H54 (cell line): Measurements from ENCODE around the gene CXCR3.
"Not testable (repeated sequence)": the region's sequence is repeated elsewhere in the genome, so short reads cannot be mapped to it uniquely, and the experiment has no call there.

Source experiments
- DNase-seq: peaks from one replicate; pipeline ENCODE4 v3.0.0; 2011; ENCODE audit warnings: low spot score, mixed read lengths; ENCODE audit not compliant: insufficient read length
- FAIRE-seq: peaks from 3 replicates; lab custom pipeline; 2011; peaks lifted over from hg19 to GRCh38; lab: Jason Lieb, UNC
- POLR2A ChIP-seq: IDR thresholded peaks from 2 replicates; pipeline ENCODE4 v1.6.1; 2011; ENCODE audit warnings: low read depth, mild to moderate bottlenecking, low read length

Gene CXCR3

DNA sequence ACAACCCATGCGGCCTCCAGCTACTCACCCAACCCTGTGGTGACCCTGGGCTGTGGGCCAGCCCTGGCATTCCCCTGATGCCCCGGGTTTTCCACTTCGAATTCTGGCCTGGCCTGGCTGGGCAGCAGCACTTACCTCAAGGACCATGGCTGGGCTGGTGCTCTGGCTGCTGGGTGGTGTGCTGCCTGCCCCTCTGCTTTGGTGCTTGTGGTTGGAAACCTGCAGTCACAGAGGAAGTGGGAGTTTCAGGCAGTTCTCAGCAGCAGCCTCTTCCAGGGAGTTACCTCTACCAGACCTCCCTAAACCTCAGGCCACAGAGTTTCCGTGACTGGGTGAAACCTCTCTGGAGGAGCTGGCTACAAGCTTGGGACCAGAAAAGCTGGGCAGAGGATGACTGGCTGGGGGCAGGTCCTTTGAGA lies at the start of gene CXCR3:
CXCR3 (minus strand) TSS at position 209 of the 419 bp plus-strand sequence; CDS start at position 147, 62 bp downstream.
- no peak for TF ChIP-seq POLR2A

DNA sequence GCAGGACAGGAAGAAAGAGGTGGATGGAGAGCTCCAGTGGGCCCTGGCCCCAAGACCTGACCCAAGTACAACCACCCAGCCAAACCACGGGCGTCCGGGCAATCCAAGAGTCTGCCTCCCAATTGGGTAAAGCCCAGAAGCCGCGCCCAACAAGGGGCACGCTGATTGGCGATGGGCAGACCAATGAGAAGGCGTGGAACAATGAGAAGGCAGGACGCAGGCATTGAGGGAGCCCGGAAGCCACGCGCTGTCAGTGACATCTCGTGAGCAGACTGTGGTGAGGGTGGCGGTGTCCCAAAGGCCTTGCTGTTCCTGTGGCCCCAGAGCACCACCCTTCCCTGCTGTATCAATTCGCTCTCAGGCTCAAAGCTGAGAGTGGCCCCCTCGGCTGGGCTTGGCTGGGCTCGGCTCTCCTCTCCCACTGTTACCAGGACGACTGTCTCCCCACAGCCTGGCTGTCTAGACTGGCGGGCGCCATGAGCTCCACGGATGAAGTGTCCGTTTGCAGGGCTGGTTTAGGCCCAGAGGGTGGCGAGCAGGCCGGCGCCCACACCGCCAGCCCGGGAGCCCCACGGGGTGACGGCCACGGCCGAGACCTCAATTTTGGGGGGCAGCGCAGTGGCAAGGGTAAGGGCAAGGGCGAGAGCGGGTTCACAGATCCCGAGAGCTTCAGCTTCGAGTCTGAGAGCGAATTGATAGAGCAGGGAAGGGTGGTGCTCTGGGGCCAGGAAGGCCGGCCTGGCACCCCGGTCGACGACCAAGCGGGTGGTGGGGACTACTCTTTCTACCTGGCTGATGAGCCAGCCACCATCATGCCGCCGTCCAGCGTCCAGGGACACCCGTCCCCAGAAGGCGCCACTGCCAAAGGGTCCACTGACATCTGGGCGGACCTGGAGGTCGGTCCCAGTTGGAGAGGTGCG lies 49.3 kb upstream of the CXCR3 start, which contains the start of gene LOC101059915:
LOC101059915 (plus strand) TSS at position 219 of the 920 bp plus-strand sequence.
- DNase-seq (no peak), FAIRE-seq (no peak)
- TF ChIP-seq POLR2A, result no peak

More for the DNA sequence above, at the start of gene CXCR3:
- no peak for FAIRE-seq
- DNase-seq, result no peak

DNA sequence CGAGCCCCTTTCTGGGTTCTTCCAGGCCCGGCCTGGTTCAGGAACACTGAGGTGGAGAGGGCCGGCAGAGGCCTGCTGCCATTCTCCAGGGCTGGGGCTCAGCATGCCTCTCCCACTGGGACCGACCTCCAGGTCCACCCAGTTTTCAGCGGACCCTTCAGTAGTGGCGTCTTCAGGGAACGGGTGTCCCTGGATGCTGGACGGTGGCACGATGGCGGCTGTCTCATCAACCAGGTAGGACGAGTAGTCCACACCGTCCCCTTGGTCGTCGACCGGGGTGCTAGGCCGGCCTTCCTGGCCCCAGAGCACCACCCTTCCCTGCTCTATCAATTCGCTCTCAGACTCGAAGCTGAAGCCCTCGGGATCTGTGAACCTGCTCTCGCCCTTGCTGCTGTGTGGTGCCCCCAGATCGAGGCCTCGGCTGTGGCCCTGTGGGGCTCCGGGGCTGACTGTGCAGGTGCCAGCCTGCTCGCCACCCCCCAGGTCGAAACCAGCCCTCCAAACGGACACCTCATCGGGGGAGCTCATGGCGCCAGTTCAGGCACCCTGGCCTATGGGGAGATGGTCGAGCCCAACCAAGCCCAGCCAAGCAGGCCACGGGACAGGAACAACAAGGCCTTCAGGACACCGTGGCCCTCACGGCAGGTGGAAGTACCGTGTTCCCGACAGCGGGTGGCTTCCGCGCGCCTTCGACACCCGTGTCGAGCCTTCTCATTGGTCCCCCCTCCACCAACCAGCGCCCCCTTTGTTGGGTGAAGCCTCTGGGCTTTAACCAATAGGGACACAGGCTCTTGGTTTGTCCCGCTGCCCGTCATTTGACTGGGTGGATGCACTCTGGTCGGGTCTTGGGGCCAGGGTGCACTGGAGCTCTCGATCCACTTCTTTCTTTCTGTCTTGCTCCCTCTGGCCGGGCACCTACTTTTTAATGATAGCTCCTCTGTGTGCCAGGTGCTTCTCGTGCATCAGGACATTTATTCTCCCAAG lies 48.2 kb upstream of the CXCR3 start:
- FAIRE-seq (no peak), DNase-seq (no peak)
- no peak for TF ChIP-seq POLR2A

DNA sequence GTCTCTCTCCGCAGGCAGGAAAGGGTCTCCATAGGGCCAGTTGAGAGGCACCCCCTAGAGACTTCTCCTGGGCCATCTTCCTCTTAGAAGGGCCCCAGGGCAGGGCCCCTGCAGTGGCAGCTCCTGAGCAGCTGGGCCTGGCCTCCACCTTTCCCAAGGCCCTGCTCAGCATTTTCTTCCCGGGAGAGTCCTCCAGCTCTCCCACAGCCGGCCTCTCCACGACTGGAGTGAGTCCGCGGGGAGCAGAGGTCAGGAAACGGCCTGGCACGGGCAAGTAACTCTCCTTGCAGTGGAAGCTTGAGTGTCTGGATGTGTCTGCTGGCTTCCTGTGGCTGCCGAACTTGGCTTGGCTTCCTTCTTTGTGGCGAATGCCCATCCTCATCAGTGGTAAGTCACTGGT lies 47.4 kb upstream of the CXCR3 start:
- FAIRE-seq, result no peak
- TF ChIP-seq POLR2A, result no peak
- DNase-seq, result no peak

DNA sequence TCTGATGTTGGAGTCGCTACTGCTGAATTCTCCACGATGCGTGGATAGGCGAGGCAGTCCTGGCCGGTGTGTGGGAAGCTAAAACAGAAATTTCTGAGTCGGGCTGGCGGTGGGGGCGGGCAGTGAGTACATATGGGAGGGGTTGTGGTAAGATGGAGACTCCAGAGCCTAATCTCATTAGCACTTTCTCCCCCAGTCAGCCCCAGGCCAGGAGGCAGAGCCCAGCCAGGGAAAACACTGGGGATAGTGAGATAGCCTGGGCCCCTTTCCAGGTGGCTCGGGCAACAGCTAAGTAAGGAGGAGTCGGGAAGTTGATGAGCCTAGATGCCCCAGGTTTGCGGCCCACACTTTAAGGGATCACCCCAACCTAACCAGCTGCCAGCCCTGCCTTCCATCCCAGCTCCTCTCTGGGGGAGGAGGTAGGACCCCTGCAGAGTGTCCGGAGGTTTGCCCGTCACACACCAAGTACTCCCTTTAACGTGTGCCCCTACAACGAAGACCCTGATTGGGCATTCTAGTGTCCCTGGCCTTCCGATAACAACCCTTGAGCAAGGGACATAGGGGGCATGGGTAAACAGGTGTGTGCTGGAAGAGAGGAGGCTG lies 46.7 kb upstream of the CXCR3 start:
- FAIRE-seq, result no peak
- TF ChIP-seq POLR2A, result no peak

DNA sequence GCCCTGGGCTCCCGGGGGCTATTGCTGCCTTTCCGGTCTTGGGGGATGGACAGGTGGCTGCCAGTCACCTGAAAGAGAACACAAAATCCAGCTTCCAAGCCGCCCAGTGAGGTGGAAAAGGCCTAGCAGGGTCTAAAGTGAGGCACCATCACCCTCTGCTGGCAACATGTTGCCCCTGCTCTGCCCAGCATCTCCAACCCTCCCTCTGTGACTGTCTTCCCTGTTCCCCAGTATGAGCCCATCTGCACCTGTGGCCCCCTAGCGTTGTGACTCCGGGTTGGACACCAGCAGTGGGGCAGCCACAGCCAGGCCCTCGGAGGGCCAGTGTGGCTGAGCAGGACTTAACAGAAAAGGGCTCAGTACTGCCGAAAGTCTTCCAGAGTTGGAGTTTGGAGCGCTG lies 45.9 kb upstream of the CXCR3 start:
- DNase-seq, result peak; percentile 29
- peak; percentile 64 for FAIRE-seq

More for the DNA sequence above, 46.7 kb upstream of the CXCR3 start:
- no peak for DNase-seq

DNA sequence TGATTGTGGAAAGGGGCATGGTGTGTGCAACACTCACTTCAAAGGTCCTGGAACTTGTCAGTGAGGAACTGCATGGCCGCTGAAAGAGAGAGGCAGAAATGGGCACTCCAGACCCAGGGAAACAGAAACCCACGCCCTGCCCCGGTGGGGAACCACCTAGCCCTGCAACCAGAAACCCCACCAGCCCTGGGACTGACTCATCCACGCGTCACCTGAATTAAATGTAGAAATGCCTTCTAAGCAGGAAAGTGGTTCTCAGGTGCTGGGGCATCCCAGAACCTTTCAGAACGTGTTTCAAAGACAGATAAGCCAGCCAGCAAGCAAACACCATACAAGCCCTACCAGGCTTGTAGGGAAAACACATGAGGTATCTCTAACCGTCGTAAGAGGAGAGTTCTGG lies 44.9 kb upstream of the CXCR3 start:
- DNase-seq, FAIRE-seq: not testable (repeated sequence)

DNA sequence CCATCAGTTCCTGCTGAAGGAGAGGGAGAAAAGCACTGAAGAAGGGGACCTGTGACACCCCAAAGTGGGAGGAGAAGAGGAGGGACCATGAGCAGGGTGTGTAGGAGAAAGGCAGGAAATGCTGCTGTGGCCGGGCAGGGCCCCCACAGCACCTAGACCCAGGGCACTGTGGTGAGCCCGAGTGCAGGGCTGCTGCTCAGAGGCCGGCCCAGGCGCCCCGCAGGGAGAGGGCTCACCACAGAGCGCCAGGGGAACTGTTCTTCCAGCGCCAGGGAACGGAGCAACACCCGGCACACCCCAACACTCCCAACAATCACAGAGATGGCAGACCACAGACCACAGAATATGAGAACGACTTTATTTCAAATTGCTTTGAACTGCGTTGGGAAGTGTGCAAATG lies 44.3 kb upstream of the CXCR3 start:
- DNase-seq, FAIRE-seq: not testable (repeated sequence)

DNA sequence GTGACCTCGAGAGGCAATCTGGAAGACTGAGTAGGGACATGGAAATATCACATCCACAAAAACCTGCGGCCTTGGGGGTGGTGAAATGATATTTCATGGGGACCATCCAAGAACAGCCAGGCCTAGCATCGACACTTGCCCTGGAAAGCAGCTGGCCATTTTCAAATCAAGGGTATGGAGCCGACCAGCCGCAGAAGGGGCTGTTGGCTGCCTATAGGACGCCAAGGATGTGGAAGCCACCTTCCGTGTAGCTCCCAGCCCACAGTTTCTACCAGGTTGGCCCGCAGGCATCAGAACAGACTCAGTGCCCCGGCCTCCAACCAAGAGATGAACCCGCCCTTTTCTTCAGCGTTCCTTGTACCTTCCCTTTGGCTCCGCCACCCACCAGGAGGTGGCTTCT lies 43.6 kb upstream of the CXCR3 start:
- DNase-seq, result no peak
- no peak for FAIRE-seq
- no peak for TF ChIP-seq POLR2A

DNA sequence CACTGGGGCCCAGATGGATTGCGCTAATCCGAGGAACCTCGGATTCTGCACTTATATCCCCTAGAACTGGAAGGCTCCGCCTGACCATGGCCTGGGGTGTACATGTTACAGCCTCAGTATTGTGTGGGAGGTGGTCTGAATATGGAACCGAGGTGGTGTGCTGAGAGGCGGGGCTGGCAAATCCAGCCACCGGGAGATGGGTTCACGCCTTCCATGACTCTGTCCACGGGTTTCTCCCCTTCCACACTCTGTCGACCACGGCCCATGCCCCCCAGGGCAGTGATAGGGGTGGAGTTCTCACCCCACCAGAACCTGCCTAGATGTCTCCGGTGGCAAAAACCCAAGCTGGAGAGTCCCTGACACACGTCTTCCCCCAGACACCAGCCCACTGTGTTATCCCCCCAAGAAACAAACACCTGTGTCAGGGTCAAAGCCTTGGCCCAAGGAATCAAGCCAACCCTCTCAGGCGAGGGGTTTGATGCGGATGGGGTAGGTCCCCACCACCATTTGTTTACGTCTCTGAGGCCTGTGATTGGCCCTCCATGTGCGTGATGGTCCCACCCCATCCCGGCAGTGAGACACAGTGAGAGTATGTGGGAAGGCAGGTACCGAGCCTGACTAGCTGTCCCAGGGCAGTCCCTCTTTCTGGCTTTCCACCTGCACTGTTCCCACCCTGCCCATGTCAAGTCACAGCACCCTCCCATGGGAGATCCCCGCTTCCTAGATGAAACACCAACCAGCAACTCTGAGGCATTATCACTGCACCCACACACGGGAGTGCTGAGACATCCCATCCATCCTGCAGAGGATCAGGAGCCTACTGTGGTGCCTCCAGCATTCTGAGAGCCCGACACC lies 42.5 kb upstream of the CXCR3 start:
- TF ChIP-seq POLR2A, result no peak
- DNase-seq, result no peak
- no peak for FAIRE-seq

DNA sequence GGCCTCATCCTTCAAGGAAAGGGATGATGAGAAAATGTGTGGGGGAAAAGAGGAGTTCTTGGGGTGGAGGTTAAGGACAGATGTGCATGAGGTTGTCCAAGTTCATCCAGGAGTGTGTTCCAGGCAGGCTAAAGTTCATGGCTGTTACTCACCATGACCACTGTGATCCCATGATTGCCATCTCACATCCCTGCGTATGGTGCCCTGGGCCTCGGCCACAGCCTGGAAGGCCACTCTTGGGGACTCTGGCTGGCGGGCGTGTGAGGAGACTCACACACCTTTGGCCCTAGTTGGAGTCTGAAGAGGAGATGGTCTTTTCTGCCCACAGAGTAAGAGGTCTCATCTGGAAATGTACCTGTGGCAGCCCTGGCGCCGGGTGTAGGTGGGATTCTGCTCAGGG lies 41.6 kb upstream of the CXCR3 start:
- no peak for TF ChIP-seq POLR2A
- FAIRE-seq (no peak), DNase-seq (no peak)

DNA sequence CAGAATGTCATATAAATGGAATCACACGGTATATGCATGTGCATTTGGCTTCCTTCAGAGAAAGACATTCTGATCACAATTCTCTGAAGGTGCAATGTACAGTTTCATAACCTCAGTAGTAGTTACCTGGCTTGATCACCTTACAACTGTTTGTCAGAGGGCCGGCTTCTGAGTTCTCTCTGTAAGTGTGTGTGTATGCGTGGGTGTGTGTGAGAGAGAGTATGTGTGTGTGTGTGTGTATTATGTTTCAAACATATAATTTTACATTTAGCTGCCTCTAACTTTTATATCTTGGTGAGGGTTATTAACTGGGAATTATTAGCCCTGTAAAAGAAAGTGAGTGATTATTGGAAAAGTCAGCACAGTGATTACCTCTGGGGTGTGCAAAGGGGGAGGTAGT lies 41.0 kb upstream of the CXCR3 start:
- no peak for DNase-seq
- TF ChIP-seq POLR2A, result no peak
- no peak for FAIRE-seq

DNA sequence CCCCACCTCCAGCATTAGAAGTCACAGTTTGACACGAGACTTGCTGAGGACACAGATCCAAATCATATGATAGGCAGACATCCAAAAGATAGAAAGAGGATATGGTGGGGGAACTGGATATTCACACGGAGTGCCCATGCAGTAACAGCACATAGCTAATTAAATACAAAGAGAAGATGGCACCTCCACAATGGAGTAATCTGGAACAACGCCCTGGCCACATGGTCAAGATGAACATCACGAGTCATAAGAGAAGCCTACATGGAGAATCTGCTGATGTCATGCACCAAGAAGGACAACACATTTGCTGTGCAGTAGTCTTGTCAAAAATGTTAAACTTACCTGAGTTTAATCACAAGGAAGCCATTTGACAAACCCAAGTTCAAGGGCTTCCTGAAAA lies 39.0 kb upstream of the CXCR3 start:
- no peak for FAIRE-seq
- no peak for TF ChIP-seq POLR2A

More for the DNA sequence above, 39.0 kb upstream of the CXCR3 start:
- DNase-seq, result no peak
